ENCODE data around the gene CNNM3.

Gene CNNM3

GRCh38 chr2:96816127-96816835 lies at the start of gene CNNM3:
Gene CNNM3, plus strand, starts transcription at chr2:96816268. Its CDS starts 10 bp downstream, at chr2:96816278.
- Histone ChIP-seq H3K27ac (ENCODE audit: low read depth, low read length) (peak within 1 kb of the TSS; percentile 96), H3K9ac (ENCODE audit: low read depth in 1 of 2, low read length in 2 of 2) (peak within 1 kb of the TSS; percentile 77 to 89), H3K4me3 (ENCODE audit: low read depth in 1 of 2, low read length in 2 of 2) (peak within 1 kb of the TSS; percentile 83 to 97), H3K9me3 (ENCODE audit: control insufficient read depth in 1 of 2, low read length in 2 of 2) (no peaks in the 10 kb centered on the region), H3K4me1 (ENCODE audit: control insufficient read depth in 1 of 2, insufficient read depth in 2 of 2, low read length in 2 of 2) (peaks cover 55 to 60% of the 10 kb centered on the region in 2 donors), H3K27me3 (ENCODE audit: control insufficient read depth in 1 of 2, insufficient read depth in 2 of 2, low read length in 2 of 2) (no peaks in the 10 kb centered on the region), H3K36me3 (ENCODE audit: control insufficient read depth in 1 of 2, insufficient read depth in 2 of 2, low read length in 2 of 2) (peaks cover 0 to 11% of the 10 kb centered on the region in 2 donors)

GRCh38 chr2:96767135-96767871 lies 48.8 kb upstream of the CNNM3 start:
- peak overlapping the region in 1 of 2 donors; percentile 22 for H3K4me3 ChIP-seq (ENCODE audit: low read depth in 1 of 2, low read length in 2 of 2)
- peak overlapping the region in 1 of 2 donors; percentile 1 for H3K9ac ChIP-seq (ENCODE audit: low read depth in 1 of 2, low read length in 2 of 2)
- no peak overlapping the region for H3K27ac ChIP-seq (ENCODE audit: low read depth, low read length)
- H3K9me3 ChIP-seq (ENCODE audit: control insufficient read depth in 1 of 2, low read length in 2 of 2): no peaks in the 10 kb centered on the region
- H3K36me3 ChIP-seq (ENCODE audit: control insufficient read depth in 1 of 2, insufficient read depth in 2 of 2, low read length in 2 of 2): no peaks in the 10 kb centered on the region
- H3K4me1 ChIP-seq (ENCODE audit: control insufficient read depth in 1 of 2, insufficient read depth in 2 of 2, low read length in 2 of 2): peaks cover 60 to 70% of the 10 kb centered on the region in 2 donors
- no peaks in the 10 kb centered on the region for H3K27me3 ChIP-seq (ENCODE audit: control insufficient read depth in 1 of 2, insufficient read depth in 2 of 2, low read length in 2 of 2)

- peaks cover 57 to 70% of the 10 kb centered on the region in 2 donors for H3K4me1 ChIP-seq (ENCODE audit: control insufficient read depth in 1 of 2, insufficient read depth in 2 of 2, low read length in 2 of 2)
- H3K27me3 ChIP-seq (ENCODE audit: control insufficient read depth in 1 of 2, insufficient read depth in 2 of 2, low read length in 2 of 2): no peaks in the 10 kb centered on the region
- H3K9me3 ChIP-seq (ENCODE audit: control insufficient read depth in 1 of 2, low read length in 2 of 2): no peaks in the 10 kb centered on the region
- H3K36me3 ChIP-seq (ENCODE audit: control insufficient read depth in 1 of 2, insufficient read depth in 2 of 2, low read length in 2 of 2): no peaks in the 10 kb centered on the region
- H3K9ac ChIP-seq (ENCODE audit: low read depth in 1 of 2, low read length in 2 of 2): peak overlapping the region; percentile 1 to 4
- H3K27ac ChIP-seq (ENCODE audit: low read depth, low read length): no peak overlapping the region
- peak overlapping the region; percentile 18 to 46 for H3K4me3 ChIP-seq (ENCODE audit: low read depth in 1 of 2, low read length in 2 of 2)
These were observed 47.9 kb upstream of the CNNM3 start for GRCh38 chr2:96768083-96768561.

- Histone ChIP-seq H3K9ac (ENCODE audit: low read depth in 1 of 2, low read length in 2 of 2) (no peak overlapping the region), H3K27me3 (ENCODE audit: control insufficient read depth in 1 of 2, insufficient read depth in 2 of 2, low read length in 2 of 2) (no peaks in the 10 kb centered on the region), H3K36me3 (ENCODE audit: control insufficient read depth in 1 of 2, insufficient read depth in 2 of 2, low read length in 2 of 2) (no peaks in the 10 kb centered on the region), H3K4me1 (ENCODE audit: control insufficient read depth in 1 of 2, insufficient read depth in 2 of 2, low read length in 2 of 2) (peaks cover 46 to 68% of the 10 kb centered on the region in 2 donors), H3K9me3 (ENCODE audit: control insufficient read depth in 1 of 2, low read length in 2 of 2) (no peaks in the 10 kb centered on the region), H3K27ac (ENCODE audit: low read depth, low read length) (no peak overlapping the region), H3K4me3 (ENCODE audit: low read depth in 1 of 2, low read length in 2 of 2) (no peak overlapping the region)
These were observed 46.3 kb upstream of the CNNM3 start for GRCh38 chr2:96769814-96770213.

- Histone ChIP-seq H3K27ac (ENCODE audit: low read depth, low read length) (no peak overlapping the region), H3K9ac (ENCODE audit: low read depth in 1 of 2, low read length in 2 of 2) (no peak overlapping the region), H3K27me3 (ENCODE audit: control insufficient read depth in 1 of 2, insufficient read depth in 2 of 2, low read length in 2 of 2) (no peaks in the 10 kb centered on the region)
These were observed 45.4 kb upstream of the CNNM3 start for GRCh38 chr2:96770442-96771202.

GRCh38 chr2:96771796-96772618 lies 44.1 kb upstream of the CNNM3 start:
- Histone ChIP-seq H3K4me3 (ENCODE audit: low read depth in 1 of 2, low read length in 2 of 2) (no peak overlapping the region), H3K27ac (ENCODE audit: low read depth, low read length) (no peak overlapping the region), H3K4me1 (ENCODE audit: control insufficient read depth in 1 of 2, insufficient read depth in 2 of 2, low read length in 2 of 2) (peaks cover 34 to 58% of the 10 kb centered on the region in 2 donors), H3K9ac (ENCODE audit: low read depth in 1 of 2, low read length in 2 of 2) (no peak overlapping the region), H3K9me3 (ENCODE audit: control insufficient read depth in 1 of 2, low read length in 2 of 2) (no peaks in the 10 kb centered on the region), H3K36me3 (ENCODE audit: control insufficient read depth in 1 of 2, insufficient read depth in 2 of 2, low read length in 2 of 2) (no peaks in the 10 kb centered on the region), H3K27me3 (ENCODE audit: control insufficient read depth in 1 of 2, insufficient read depth in 2 of 2, low read length in 2 of 2) (no peaks in the 10 kb centered on the region)

More at GRCh38 chr2:96770442-96771202, 45.4 kb upstream of the CNNM3 start:
- no peaks in the 10 kb centered on the region for H3K9me3 ChIP-seq (ENCODE audit: control insufficient read depth in 1 of 2, low read length in 2 of 2)
- H3K4me3 ChIP-seq (ENCODE audit: low read depth in 1 of 2, low read length in 2 of 2): no peak overlapping the region
- H3K4me1 ChIP-seq (ENCODE audit: control insufficient read depth in 1 of 2, insufficient read depth in 2 of 2, low read length in 2 of 2): peaks cover 42 to 68% of the 10 kb centered on the region in 2 donors
- no peaks in the 10 kb centered on the region for H3K36me3 ChIP-seq (ENCODE audit: control insufficient read depth in 1 of 2, insufficient read depth in 2 of 2, low read length in 2 of 2)

- Histone ChIP-seq H3K9ac (ENCODE audit: low read depth in 1 of 2, low read length in 2 of 2) (peak overlapping the region in 1 of 2 donors; percentile 43), H3K4me3 (ENCODE audit: low read depth in 1 of 2, low read length in 2 of 2) (peak overlapping the region; percentile 28 to 36), H3K36me3 (ENCODE audit: control insufficient read depth in 1 of 2, insufficient read depth in 2 of 2, low read length in 2 of 2) (no peaks in the 10 kb centered on the region), H3K4me1 (ENCODE audit: control insufficient read depth in 1 of 2, insufficient read depth in 2 of 2, low read length in 2 of 2) (peaks cover 25 to 48% of the 10 kb centered on the region in 2 donors), H3K27ac (ENCODE audit: low read depth, low read length) (peak overlapping the region; percentile 1), H3K27me3 (ENCODE audit: control insufficient read depth in 1 of 2, insufficient read depth in 2 of 2, low read length in 2 of 2) (no peaks in the 10 kb centered on the region), H3K9me3 (ENCODE audit: control insufficient read depth in 1 of 2, low read length in 2 of 2) (no peaks in the 10 kb centered on the region)
These were observed 43.0 kb upstream of the CNNM3 start for GRCh38 chr2:96772903-96773671.

GRCh38 chr2:96773922-96774321 lies 42.1 kb upstream of the CNNM3 start:
- no peak overlapping the region for H3K27ac ChIP-seq (ENCODE audit: low read depth, low read length)

GRCh38 chr2:96775160-96775559 lies 40.9 kb upstream of the CNNM3 start:
- H3K9me3 ChIP-seq (ENCODE audit: control insufficient read depth in 1 of 2, low read length in 2 of 2): no peaks in the 10 kb centered on the region
- no peak overlapping the region for H3K4me3 ChIP-seq (ENCODE audit: low read depth in 1 of 2, low read length in 2 of 2)
- peaks cover 14 to 35% of the 10 kb centered on the region in 2 donors for H3K4me1 ChIP-seq (ENCODE audit: control insufficient read depth in 1 of 2, insufficient read depth in 2 of 2, low read length in 2 of 2)
- no peaks in the 10 kb centered on the region for H3K27me3 ChIP-seq (ENCODE audit: control insufficient read depth in 1 of 2, insufficient read depth in 2 of 2, low read length in 2 of 2)
- H3K9ac ChIP-seq (ENCODE audit: low read depth in 1 of 2, low read length in 2 of 2): no peak overlapping the region
- H3K27ac ChIP-seq (ENCODE audit: low read depth, low read length): no peak overlapping the region
- no peaks in the 10 kb centered on the region for H3K36me3 ChIP-seq (ENCODE audit: control insufficient read depth in 1 of 2, insufficient read depth in 2 of 2, low read length in 2 of 2)

More at GRCh38 chr2:96773922-96774321, 42.1 kb upstream of the CNNM3 start:
- Histone ChIP-seq H3K4me1 (ENCODE audit: control insufficient read depth in 1 of 2, insufficient read depth in 2 of 2, low read length in 2 of 2) (peaks cover 17 to 41% of the 10 kb centered on the region in 2 donors), H3K9ac (ENCODE audit: low read depth in 1 of 2, low read length in 2 of 2) (peak overlapping the region; percentile 60 to 71), H3K27me3 (ENCODE audit: control insufficient read depth in 1 of 2, insufficient read depth in 2 of 2, low read length in 2 of 2) (no peaks in the 10 kb centered on the region), H3K36me3 (ENCODE audit: control insufficient read depth in 1 of 2, insufficient read depth in 2 of 2, low read length in 2 of 2) (no peaks in the 10 kb centered on the region), H3K4me3 (ENCODE audit: low read depth in 1 of 2, low read length in 2 of 2) (peak overlapping the region; percentile 83 to 98), H3K9me3 (ENCODE audit: control insufficient read depth in 1 of 2, low read length in 2 of 2) (no peaks in the 10 kb centered on the region)
